ENCODE measurements around the gene AJAP1. TPM values are rescaled to one million over a fixed set of nuclear protein-coding genes. Genes with fewer than 3 reads are reported as not detected.

AJAP1 gene
- total and polyA plus RNA-seq, 2 experiments from 2014 or later: not detected

- TF ChIP-seq ZNF114 (CRISPR knock-in tag; IDR thresholded peaks at IDR 0.05): no peak
- Mint-ChIP-seq H3K27me3 (ENCODE audit: insufficient read depth, low read depth, poor library complexity) (peaks cover 4% of the 10 kb centered on the region), H3K9me3 (no peaks in the 10 kb centered on the region), H3K4me3 (no peak overlapping the region), H3K36me3 (ENCODE audit: low read depth) (peaks cover 3% of the 10 kb centered on the region; the same call in 2 of the 3 replicates), H3K4me1 (peaks cover 2% of the 10 kb centered on the region; the same call in 2 of the 3 replicates), H3K27ac (no peak overlapping the region)
- H3K9me2 ChIP-seq (ENCODE audit: insufficient read depth): no peaks in the 10 kb centered on the region
- no peak overlapping the region for H2AFZ ChIP-seq
- H3K79me2 ChIP-seq (replicated peaks; ENCODE audit: insufficient read depth): no peaks in the 10 kb centered on the region
- DNase-seq (ENCODE audit: low spot score): no peak
- H3F3A ChIP-seq (replicated peaks; ENCODE audit: low read depth): no peaks in the 10 kb centered on the region
- no peaks in the 10 kb centered on the region for H4K20me1 ChIP-seq (replicated peaks; ENCODE audit: insufficient read depth)
- no peak overlapping the region for H3K4me3 ChIP-seq
- no peaks in the 10 kb centered on the region; the same call in 1 of the 2 replicates for H3K36me3 ChIP-seq (ENCODE audit: insufficient read depth)
- H3K4me1 ChIP-seq (ENCODE audit: insufficient read depth): no peaks in the 10 kb centered on the region
- H3K27me3 ChIP-seq (ENCODE audit: insufficient read depth): no peaks in the 10 kb centered on the region
- H3K4me2 ChIP-seq: no peak overlapping the region
- no peak for ATAC-seq
- no peak overlapping the region for H3K27ac ChIP-seq (ENCODE audit: low read depth)
Measured at GRCh38 chr1:4781646-4782045, 127.2 kb downstream of the AJAP1 start.

GRCh38 chr1:4784761-4785160 lies 130.4 kb downstream of the AJAP1 start:
- no peaks in the 10 kb centered on the region; the same call in 1 of the 3 replicates for H3K36me3 Mint-ChIP-seq (ENCODE audit: low read depth)
- H3K36me3 ChIP-seq (ENCODE audit: insufficient read depth): no peaks in the 10 kb centered on the region; the same call in 1 of the 2 replicates
- H3K9me2 ChIP-seq (ENCODE audit: insufficient read depth): no peaks in the 10 kb centered on the region
- no peaks in the 10 kb centered on the region for H3K79me2 ChIP-seq (replicated peaks; ENCODE audit: insufficient read depth)
- H3K27me3 Mint-ChIP-seq (ENCODE audit: insufficient read depth, low read depth, poor library complexity): peaks cover 4% of the 10 kb centered on the region
- no peaks in the 10 kb centered on the region for H3K9me3 Mint-ChIP-seq
- H3K4me3 ChIP-seq: no peak overlapping the region
- no peaks in the 10 kb centered on the region for H3K27me3 ChIP-seq (ENCODE audit: insufficient read depth)
- no peak overlapping the region for H3K27ac Mint-ChIP-seq
- DNase-seq (ENCODE audit: low spot score): no peak
- no peaks in the 10 kb centered on the region for H3K4me1 ChIP-seq (ENCODE audit: insufficient read depth)
- H3K4me3 Mint-ChIP-seq: no peak overlapping the region
- no peak overlapping the region for H3K27ac ChIP-seq (ENCODE audit: low read depth)
- no peaks in the 10 kb centered on the region for H4K20me1 ChIP-seq (replicated peaks; ENCODE audit: insufficient read depth)
- no peak for ATAC-seq
- no peak overlapping the region for H2AFZ ChIP-seq
- H3F3A ChIP-seq (replicated peaks; ENCODE audit: low read depth): no peaks in the 10 kb centered on the region
- peaks cover 3% of the 10 kb centered on the region; the same call in 1 of the 3 replicates for H3K4me1 Mint-ChIP-seq
- H3K4me2 ChIP-seq: no peak overlapping the region
- TF ChIP-seq EZH2phosphoT487 (IDR thresholded peaks at IDR 0.05; ENCODE audit: unreplicated experiment) (no peak), ZNF462 (CRISPR knock-in tag; IDR thresholded peaks at IDR 0.05) (no peak), ZNF114 (CRISPR knock-in tag; IDR thresholded peaks at IDR 0.05) (no peak), POLR2AphosphoS5 (IDR thresholded peaks at IDR 0.05; ENCODE audit: low read depth) (no peak), JUNB (IDR thresholded peaks at IDR 0.05; ENCODE audit: unreplicated experiment) (no peak), EZH2 (IDR thresholded peaks at IDR 0.05; ENCODE audit: low read depth, unreplicated experiment) (no peak), REST (IDR thresholded peaks at IDR 0.05; ENCODE audit: unreplicated experiment) (no peak), STAT1 (IDR thresholded peaks at IDR 0.05; ENCODE audit: unreplicated experiment) (no peak), ETS1 (IDR thresholded peaks at IDR 0.05) (no peak)

Measured in GM23338 (cell line).